PC-9 (cell line): Measurements from ENCODE around the gene KRT14. TPM values are rescaled to one million over a fixed set of nuclear protein-coding genes. Genes with fewer than 3 reads are reported as not detected.
A peak's percentile ranks its signal among the peaks of the same experiment; 100 is the strongest.

Experiments used
- BruUV-seq: library from RNA; stranded (reverse); fragments of 400-500 nt; replicated peaks from 2 replicates; lab custom pipeline; 2021; lab: Mats Ljungman, UMichigan
- CTCF ChIA-PET: fragments of 300-600 bp; sonication (Branson Sonifier 250); formaldehyde crosslinking; loops from one replicate; lab custom pipeline; 2022; ENCODE audit warnings: antibody characterized with exemption; lab: Charles Lee
- POLR2A ChIA-PET: fragments of 300-600 bp; sonication (Branson Sonifier 250); formaldehyde crosslinking; loops from one replicate; lab custom pipeline; 2022; ENCODE audit warnings: antibody characterized with exemption; ENCODE audit not compliant: unreplicated experiment; lab: Charles Lee
- DNase-seq, 2 experiments: peaks; one replicate each; pipeline versions ENCODE4 v3.0.0 to v3.0.0-alpha.2; 2015 to 2022; ENCODE audit warnings: mixed read lengths in 1 of 2
- H2AFZ ChIP-seq: fragments of 200-600 bp; sonication (generic); 2 replicates; pipeline ENCODE4 v1.8.1; 2017; ENCODE audit warnings: antibody characterized with exemption
- H3F3A ChIP-seq: fragments of 200-600 bp; sonication (generic); 2 replicates; pipeline ENCODE4 v1.8.1; 2017; ENCODE audit warnings: antibody characterized with exemption, mild to moderate bottlenecking, low read depth; ENCODE audit not compliant: insufficient read depth
- H3K27ac ChIP-seq: fragments of 200-600 bp; sonication (generic); 2 replicates; pipeline ENCODE4 v1.6.1; 2016; ENCODE audit warnings: mixed run types
- H3K27me3 ChIP-seq: fragments of 200-600 bp; sonication (generic); 2 replicates; pipeline ENCODE4 v1.6.1; 2016; ENCODE audit warnings: low read depth, mixed run types; ENCODE audit not compliant: insufficient read depth
- H3K36me3 ChIP-seq: fragments of 200-600 bp; sonication (generic); 2 replicates; pipeline ENCODE4 v1.6.1; 2016; ENCODE audit warnings: low read depth, mixed run types
- H3K4me1 ChIP-seq: fragments of 200-600 bp; sonication (generic); replicated peaks from 2 replicates; pipeline ENCODE4 v1.6.1; 2016; ENCODE audit warnings: mixed run types; ENCODE audit not compliant: insufficient read depth
- H3K4me2 ChIP-seq: fragments of 200-600 bp; sonication (generic); 2 replicates; pipeline ENCODE4 v1.6.1; 2017; ENCODE audit warnings: mixed run types
- H3K4me3 ChIP-seq: fragments of 200-600 bp; sonication (generic); 2 replicates; pipeline ENCODE4 v1.6.1; 2016; ENCODE audit warnings: mixed run types
- H3K79me2 ChIP-seq: fragments of 200-600 bp; sonication (generic); 2 replicates; pipeline ENCODE4 v1.6.1; 2017; ENCODE audit warnings: low read depth, mixed run types
- H3K9me2 ChIP-seq: fragments of 200-600 bp; sonication (generic); 2 replicates; pipeline ENCODE4 v1.8.1; 2017; ENCODE audit warnings: mild to moderate bottlenecking; ENCODE audit not compliant: insufficient read depth
- H3K9me3 ChIP-seq: fragments of 200-600 bp; sonication (generic); 2 replicates; pipeline ENCODE4 v1.8.1; 2016; ENCODE audit warnings: low read depth; ENCODE audit not compliant: insufficient read depth
- H4K20me1 ChIP-seq: fragments of 200-600 bp; sonication (generic); 2 replicates; pipeline ENCODE4 v1.8.1; 2017; ENCODE audit not compliant: insufficient read depth
- CTCF ChIP-seq: fragments of 200-600 bp; sonication (generic); conservative IDR thresholded peaks from 2 replicates; pipeline ENCODE4 v1.6.1; 2017; ENCODE audit warnings: mixed run types, antibody characterized with exemption, mild to moderate bottlenecking, moderate library complexity
- EZH2 ChIP-seq: fragments of 200-600 bp; sonication (generic); IDR thresholded peaks from 2 replicates; pipeline ENCODE4 v1.8.0; 2017; ENCODE audit warnings: antibody characterized with exemption, low read depth
- intact Hi-C: fragments of 100-400 bp; cut with micrococcal nuclease; formaldehyde crosslinking; loops from one replicate; pipeline ENCODE4 v1.10.0; 2022; ENCODE audit not compliant: unreplicated experiment
- total RNA-seq: library from RNA; stranded (reverse); gene quantifications from 2 replicates; pipeline ENCODE4 v1.2.3, GENCODE V29; 2021

The KRT14 gene
- total RNA-seq, 1 experiment from 2014 or later, result 2.2 TPM

- no TSS peak for BruUV-seq
- H2AFZ ChIP-seq, result no peak overlapping the region
- no peaks in the 10 kb centered on the region for H3K27me3 ChIP-seq
- intact Hi-C loops, result loop anchor here (10.0 kb wide), 1 partner anchor 483 kb away; the partner anchor contains the start of genes KRTAP2-3 and KRTAP2-4
- CTCF ChIA-PET, result interaction anchor here (2.1 to 2.8 kb wide), 4 partner anchors 18 to 117 kb away, joined by 12 to 51 read pairs (median 21); partner anchors contain the start of genes KRT15 and KRT19
- H4K20me1 ChIP-seq, result no peaks in the 10 kb centered on the region
- TF ChIP-seq EZH2, result no peak
- no peak for TF ChIP-seq CTCF
- H3K27ac ChIP-seq, result peak overlapping the region; percentile 93
- H3K9me2 ChIP-seq, result no peaks in the 10 kb centered on the region
- H3F3A ChIP-seq, result peaks cover 50% of the 10 kb centered on the region
- POLR2A ChIA-PET, result interaction anchor here (0.5 to 2.4 kb wide), 6 partner anchors 18 to 900 kb away, joined by 5 to 78 read pairs (median 22); partner anchors contain the start of genes KRT13, KRT19 and SMARCE1
- peak overlapping the region; percentile 84 for H3K4me2 ChIP-seq
- H3K4me3 ChIP-seq, result peak overlapping the region; percentile 53; the same call in 1 of the 2 replicates
- peak in 1 of 2 experiments; percentile 70 for DNase-seq
- peaks cover 67% of the 10 kb centered on the region for H3K4me1 ChIP-seq
- no peaks in the 10 kb centered on the region for H3K9me3 ChIP-seq
- H3K79me2 ChIP-seq, result peaks cover 12% of the 10 kb centered on the region; the same call in 1 of the 2 replicates
- no peaks in the 10 kb centered on the region for H3K36me3 ChIP-seq
Observed at GRCh38 chr17:41547378-41547841, 39.3 kb downstream of the KRT14 start.

DNA sequence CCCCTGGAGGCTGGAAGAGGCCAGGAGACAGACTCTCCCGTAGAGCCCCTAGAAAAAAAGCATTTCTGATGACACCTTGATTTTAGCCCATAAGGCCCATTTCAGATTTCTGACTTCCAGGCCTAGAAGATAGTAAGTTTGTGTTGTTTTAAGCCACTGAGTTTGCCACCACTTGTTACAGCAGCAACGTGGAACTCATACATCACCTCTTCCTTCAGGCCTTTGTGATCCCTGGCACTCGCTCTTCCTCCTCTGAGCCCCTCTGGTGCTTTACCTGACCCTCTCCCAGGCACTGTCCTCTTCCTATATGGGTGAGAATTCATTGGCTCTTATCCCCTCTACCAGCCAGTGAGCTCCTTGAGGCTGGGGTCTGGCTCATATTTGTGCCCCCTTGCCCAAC is 39.9 kb downstream of the KRT14 start:
- peak overlapping the region; percentile 53; the same call in 1 of the 2 replicates for H3K4me3 ChIP-seq
- TF ChIP-seq EZH2, result no peak
- TF ChIP-seq CTCF, result no peak
- H4K20me1 ChIP-seq, result no peaks in the 10 kb centered on the region
- no peak for DNase-seq
- peak overlapping the region; percentile 93 for H3K27ac ChIP-seq
- CTCF ChIA-PET, result interaction anchor here (0.5 kb wide), 1 partner anchor 20 kb away, joined by 3 read pairs; no protein-coding TSS in a partner anchor
- no peaks in the 10 kb centered on the region for H3K9me2 ChIP-seq
- H3K4me1 ChIP-seq, result peaks cover 71% of the 10 kb centered on the region
- no peaks in the 10 kb centered on the region for H3K9me3 ChIP-seq
- H3K79me2 ChIP-seq, result peaks cover 12% of the 10 kb centered on the region; the same call in 1 of the 2 replicates
- H3F3A ChIP-seq, result peaks cover 55% of the 10 kb centered on the region
- intact Hi-C loops, result loop anchor here (10.0 kb wide), 1 partner anchor 482 kb away; the partner anchor contains the start of genes KRTAP2-3 and KRTAP2-4
- H2AFZ ChIP-seq, result no peak overlapping the region
- H3K4me2 ChIP-seq, result peak overlapping the region; percentile 84
- BruUV-seq, result no TSS peak
- H3K36me3 ChIP-seq, result no peaks in the 10 kb centered on the region
- POLR2A ChIA-PET, result interaction anchor here (2.0 kb wide), 1 partner anchor 41 kb away, joined by 22 read pairs; the partner anchor contains the start of gene KRT13
- H3K27me3 ChIP-seq, result no peaks in the 10 kb centered on the region

GRCh38 chr17:41545829-41546410 is 40.8 kb downstream of the KRT14 start:
- H3K36me3 ChIP-seq, result no peaks in the 10 kb centered on the region
- no peak overlapping the region for H3K4me3 ChIP-seq
- ChIA-PET CTCF (no interaction called here), POLR2A (no interaction called here)
- BruUV-seq, result no TSS peak
- no peaks in the 10 kb centered on the region for H3K27me3 ChIP-seq
- intact Hi-C loops, result loop anchor here (10.0 kb wide), 1 partner anchor 481 kb away; the partner anchor contains the start of genes KRTAP2-3 and KRTAP2-4
- H3K27ac ChIP-seq, result peak overlapping the region; percentile 93; the same call in 1 of the 2 replicates
- H3F3A ChIP-seq, result peaks cover 58% of the 10 kb centered on the region
- no peaks in the 10 kb centered on the region for H4K20me1 ChIP-seq
- H3K4me1 ChIP-seq, result peaks cover 71% of the 10 kb centered on the region
- TF ChIP-seq EZH2 (no peak), CTCF (no peak)
- H2AFZ ChIP-seq, result no peak overlapping the region
- H3K9me3 ChIP-seq, result no peaks in the 10 kb centered on the region
- peaks cover 12% of the 10 kb centered on the region; the same call in 1 of the 2 replicates for H3K79me2 ChIP-seq
- no peak overlapping the region for H3K4me2 ChIP-seq
- no peak for DNase-seq
- no peaks in the 10 kb centered on the region for H3K9me2 ChIP-seq
